HepG2 (cell line): ENCODE measurements around the gene BRCA1. TPM values are rescaled to one million over a fixed set of nuclear protein-coding genes. Genes with fewer than 3 reads are reported as not detected.

Experiments
- HOXA7 ChIP-seq: sonication (generic); formaldehyde crosslinking; IDR thresholded peaks from 2 replicates; pipeline ENCODE4 v1.8.1; 2022; ENCODE audit warnings: mild to moderate bottlenecking, missing genetic modification reagents, moderate library complexity
- PAF1 ChIP-seq: IDR thresholded peaks from 2 replicates; pipeline ENCODE4 v1.6.1; 2016; ENCODE audit warnings: missing genetic modification reagents, missing compliant biosample characterization
- RBFOX2 ChIP-seq: fragments of 200-400 bp; formaldehyde crosslinking; IDR thresholded peaks from 2 replicates; pipeline ENCODE4 v1.6.1; 2017; ENCODE audit warnings: low read depth, mild to moderate bottlenecking, low read length
- TBX2 ChIP-seq: sonication (generic); formaldehyde crosslinking; IDR thresholded peaks from 2 replicates; pipeline ENCODE4 v1.5.0; 2020; ENCODE audit warnings: missing genetic modification reagents, mild to moderate bottlenecking, borderline replicate concordance
- TSC22D2 ChIP-seq: sonication (generic); formaldehyde crosslinking; IDR thresholded peaks from 2 replicates; pipeline ENCODE4 v1.5.1; 2020; ENCODE audit warnings: missing genetic modification reagents, mild to moderate bottlenecking, borderline replicate concordance
- WIZ ChIP-seq: sonication (generic); formaldehyde crosslinking; IDR thresholded peaks from 2 replicates; pipeline ENCODE4 v1.5.1; 2020; ENCODE audit warnings: mild to moderate bottlenecking, missing genetic modification reagents
- ZBTB7B ChIP-seq: sonication (generic); formaldehyde crosslinking; IDR thresholded peaks from 2 replicates; pipeline ENCODE4 v1.4.0; 2020; ENCODE audit warnings: missing genetic modification reagents
- ZFY ChIP-seq: sonication (generic); formaldehyde crosslinking; IDR thresholded peaks from 2 replicates; pipeline ENCODE4 v1.4.0; 2020; ENCODE audit warnings: missing genetic modification reagents
- ZNF136 ChIP-seq: sonication (generic); formaldehyde crosslinking; IDR thresholded peaks from 2 replicates; pipeline ENCODE4 v1.8.1; 2022; ENCODE audit warnings: low read depth, mild to moderate bottlenecking, moderate library complexity, missing genetic modification reagents
- ZNF3 ChIP-seq: IDR thresholded peaks from 2 replicates; pipeline ENCODE4 v1.7.0; 2017; ENCODE audit warnings: inconsistent platforms
- ZNF367 ChIP-seq: sonication (generic); formaldehyde crosslinking; IDR thresholded peaks from 2 replicates; pipeline ENCODE4 v1.4.0; 2020; ENCODE audit warnings: missing genetic modification reagents, borderline replicate concordance
- ZNF432 ChIP-seq: sonication (generic); formaldehyde crosslinking; IDR thresholded peaks from 2 replicates; pipeline ENCODE4 v1.5.0; 2020; ENCODE audit warnings: missing genetic modification reagents, mild to moderate bottlenecking, borderline replicate concordance
- ZNF749 ChIP-seq: sonication (generic); formaldehyde crosslinking; IDR thresholded peaks from 2 replicates; pipeline ENCODE4 v1.8.0; 2022; ENCODE audit warnings: mild to moderate bottlenecking, missing genetic modification reagents, moderate library complexity, borderline replicate concordance
- ZNF75D ChIP-seq: sonication (generic); formaldehyde crosslinking; IDR thresholded peaks from 2 replicates; pipeline ENCODE4 v1.8.1; 2023; ENCODE audit warnings: missing genetic modification reagents, mild to moderate bottlenecking, borderline replicate concordance
- ZNF766 ChIP-seq: sonication (generic); formaldehyde crosslinking; IDR thresholded peaks from 2 replicates; pipeline ENCODE4 v1.5.0; 2020; ENCODE audit warnings: missing genetic modification reagents, borderline replicate concordance
- ZNF816 ChIP-seq: sonication (generic); formaldehyde crosslinking; IDR thresholded peaks from 2 replicates; pipeline ENCODE4 v1.8.0; 2022; ENCODE audit warnings: missing genetic modification reagents, mild to moderate bottlenecking, borderline replicate concordance
- polyA plus RNA-seq, 8 experiments: library from polyadenylated mRNA; depleted of rRNA in 3 of 8; stranded (reverse) in 7 of 8; unstranded in 1 of 8; fragments of >200 nt; fragmentation: Illumina TruSeq in 4 of 8; extraction: Trizol in 4 of 8; gene quantifications; 2 replicates each; pipeline versions ENCODE4 v1.2.1 to v1.2.3, GENCODE V29; 2011 to 2016; ENCODE audit warnings: low read depth in 4 of 8, missing spikeins in 1 of 8, mixed read lengths in 1 of 8; ENCODE audit not compliant: insufficient read depth in 1 of 8
- total RNA-seq, 5 experiments: library from RNA; depleted of rRNA; stranded (reverse); fragments of >200 nt; fragmentation: Illumina TruSeq; extraction: Trizol; gene quantifications; 2 replicates each; pipeline ENCODE4 v1.2.3, GENCODE V29; 2016; ENCODE audit warnings: low read depth in 1 of 5
- TF ChIP-seq, protein P1 (sequence below): sonication (generic); formaldehyde crosslinking; IDR thresholded peaks from 2 replicates; pipeline ENCODE4 v1.5.1; 2020; ENCODE audit warnings: missing genetic modification reagents, mild to moderate bottlenecking, borderline replicate concordance
- TF ChIP-seq, protein P2 (sequence below): sonication (generic); formaldehyde crosslinking; IDR thresholded peaks from 2 replicates; pipeline ENCODE4 v1.4.0; 2020; ENCODE audit warnings: missing genetic modification reagents; ENCODE audit errors: not compliant biosample characterization
- TF ChIP-seq, protein P3 (sequence below): sonication (generic); formaldehyde crosslinking; IDR thresholded peaks from 2 replicates; pipeline ENCODE4 v1.8.1; 2023; ENCODE audit warnings: mild to moderate bottlenecking, moderate library complexity, missing genetic modification reagents
- TF ChIP-seq, protein P4 (sequence below): sonication (generic); formaldehyde crosslinking; IDR thresholded peaks from 2 replicates; pipeline ENCODE4 v1.8.0; 2023; ENCODE audit warnings: mild to moderate bottlenecking, missing genetic modification reagents

Gene BRCA1
- total and polyA plus RNA-seq, 2 of the 13 experiments (the other 11 are each of a cell fraction or from before 2014, with no cell fraction given), result 13.3 to 37.5 TPM

DNA sequence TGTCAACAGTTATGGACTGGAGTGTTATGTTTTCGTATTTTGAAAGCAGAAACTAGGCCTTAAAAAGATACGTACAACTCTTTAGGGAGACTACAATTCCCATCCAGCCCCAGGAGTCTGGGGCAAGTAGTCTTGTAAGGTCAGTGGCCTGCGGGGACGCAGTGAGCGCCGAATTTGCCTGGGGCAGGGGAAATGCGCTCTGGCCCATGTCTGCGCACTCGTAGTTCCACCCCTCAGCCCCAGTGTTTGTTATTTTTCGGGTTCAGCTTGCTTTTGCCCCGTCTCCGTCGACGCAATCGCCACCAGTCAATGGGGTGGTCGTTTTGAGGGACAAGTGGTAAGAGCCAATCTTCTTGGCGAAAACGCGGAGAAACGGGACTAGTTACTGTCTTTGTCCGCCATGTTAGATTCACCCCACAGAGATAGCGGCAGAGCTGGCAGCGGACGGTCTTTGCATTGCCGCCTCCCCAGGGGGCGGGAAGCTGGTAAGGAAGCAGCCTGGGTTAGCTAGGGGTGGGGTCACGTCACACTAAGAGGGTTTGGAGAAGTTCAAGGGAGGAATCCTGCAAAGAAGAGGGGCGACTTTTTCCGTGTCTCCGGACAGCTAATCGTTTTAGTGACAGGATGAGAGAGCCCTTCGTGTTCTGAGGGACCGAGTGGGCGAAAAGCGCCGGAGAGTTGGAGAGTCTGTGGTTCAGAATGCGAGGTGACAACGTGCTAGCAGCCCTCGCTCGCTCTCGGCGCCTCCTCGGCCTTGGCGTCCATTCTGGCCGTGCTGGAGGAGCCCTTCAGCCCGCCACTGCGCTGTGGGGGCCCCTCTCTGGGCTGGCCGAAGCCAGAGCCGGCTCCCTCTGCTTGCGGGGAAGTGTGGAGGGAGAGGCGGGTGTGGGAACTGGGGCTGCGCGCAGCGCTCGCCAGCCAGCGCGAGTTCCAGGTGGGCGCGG, 1.1 kb upstream of the BRCA1 start (continued):
- TF ChIP-seq ZNF432 (CRISPR knock-in tag), result 0 out of 2 replicates have a peak, but pooled peaks have one; percentile 28
- TF ChIP-seq ZFY (CRISPR knock-in tag), result 0 out of 2 replicates have a peak, but pooled peaks have one; percentile 2
- TF ChIP-seq, protein P1, sequence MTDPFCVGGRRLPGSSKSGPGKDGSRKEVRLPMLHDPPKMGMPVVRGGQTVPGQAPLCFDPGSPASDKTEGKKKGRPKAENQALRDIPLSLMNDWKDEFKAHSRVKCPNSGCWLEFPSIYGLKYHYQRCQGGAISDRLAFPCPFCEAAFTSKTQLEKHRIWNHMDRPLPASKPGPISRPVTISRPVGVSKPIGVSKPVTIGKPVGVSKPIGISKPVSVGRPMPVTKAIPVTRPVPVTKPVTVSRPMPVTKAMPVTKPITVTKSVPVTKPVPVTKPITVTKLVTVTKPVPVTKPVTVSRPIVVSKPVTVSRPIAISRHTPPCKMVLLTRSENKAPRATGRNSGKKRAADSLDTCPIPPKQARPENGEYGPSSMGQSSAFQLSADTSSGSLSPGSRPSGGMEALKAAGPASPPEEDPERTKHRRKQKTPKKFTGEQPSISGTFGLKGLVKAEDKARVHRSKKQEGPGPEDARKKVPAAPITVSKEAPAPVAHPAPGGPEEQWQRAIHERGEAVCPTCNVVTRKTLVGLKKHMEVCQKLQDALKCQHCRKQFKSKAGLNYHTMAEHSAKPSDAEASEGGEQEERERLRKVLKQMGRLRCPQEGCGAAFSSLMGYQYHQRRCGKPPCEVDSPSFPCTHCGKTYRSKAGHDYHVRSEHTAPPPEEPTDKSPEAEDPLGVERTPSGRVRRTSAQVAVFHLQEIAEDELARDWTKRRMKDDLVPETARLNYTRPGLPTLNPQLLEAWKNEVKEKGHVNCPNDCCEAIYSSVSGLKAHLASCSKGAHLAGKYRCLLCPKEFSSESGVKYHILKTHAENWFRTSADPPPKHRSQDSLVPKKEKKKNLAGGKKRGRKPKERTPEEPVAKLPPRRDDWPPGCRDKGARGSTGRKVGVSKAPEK, result 0 out of 2 replicates have a peak, but pooled peaks have one; percentile 15
- 0 out of 2 replicates have a peak, but pooled peaks have one; percentile 16 for TF ChIP-seq HOXA7 (CRISPR knock-in tag)
- TF ChIP-seq TSC22D2 (CRISPR knock-in tag), result no peak
- TF ChIP-seq, protein P2, sequence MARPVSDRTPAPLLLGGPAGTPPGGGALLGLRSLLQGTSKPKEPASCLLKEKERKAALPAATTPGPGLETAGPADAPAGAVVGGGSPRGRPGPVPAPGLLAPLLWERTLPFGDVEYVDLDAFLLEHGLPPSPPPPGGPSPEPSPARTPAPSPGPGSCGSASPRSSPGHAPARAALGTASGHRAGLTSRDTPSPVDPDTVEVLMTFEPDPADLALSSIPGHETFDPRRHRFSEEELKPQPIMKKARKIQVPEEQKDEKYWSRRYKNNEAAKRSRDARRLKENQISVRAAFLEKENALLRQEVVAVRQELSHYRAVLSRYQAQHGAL (CRISPR knock-in tag), result peak; percentile 8
- no peak for TF ChIP-seq ZBTB7B (CRISPR knock-in tag)
- TF ChIP-seq WIZ, result no peak
- TF ChIP-seq RBFOX2, result peak; percentile 77
- TF ChIP-seq, protein P3, sequence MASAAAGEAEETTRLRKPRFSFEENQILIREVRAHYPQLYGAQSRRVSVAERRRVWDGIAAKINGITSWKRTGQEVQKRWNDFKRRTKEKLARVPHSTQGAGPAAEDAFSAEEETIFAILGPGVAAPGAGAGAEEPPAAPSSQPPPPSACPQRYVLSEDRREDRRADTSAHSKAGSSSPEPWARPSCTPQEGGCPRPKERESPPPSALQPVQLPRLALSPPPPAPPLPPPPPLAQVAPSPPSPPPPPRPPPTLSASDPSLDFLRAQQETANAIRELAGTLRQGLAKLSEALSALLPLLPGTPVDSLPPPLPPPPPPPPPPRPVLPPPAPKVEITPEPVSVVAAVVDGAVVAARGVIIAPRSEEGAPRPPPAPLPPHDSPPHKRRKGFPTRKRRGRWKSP (CRISPR knock-in tag), result peak; percentile 67
- TF ChIP-seq ZNF816, result no peak
- peak; percentile 54; the same call in 1 of the 2 replicates for TF ChIP-seq ZNF766
- no peak for TF ChIP-seq ZNF3 (CRISPR knock-in tag)
- no peak for TF ChIP-seq ZNF749 (CRISPR knock-in tag)
- TF ChIP-seq, protein P4, sequence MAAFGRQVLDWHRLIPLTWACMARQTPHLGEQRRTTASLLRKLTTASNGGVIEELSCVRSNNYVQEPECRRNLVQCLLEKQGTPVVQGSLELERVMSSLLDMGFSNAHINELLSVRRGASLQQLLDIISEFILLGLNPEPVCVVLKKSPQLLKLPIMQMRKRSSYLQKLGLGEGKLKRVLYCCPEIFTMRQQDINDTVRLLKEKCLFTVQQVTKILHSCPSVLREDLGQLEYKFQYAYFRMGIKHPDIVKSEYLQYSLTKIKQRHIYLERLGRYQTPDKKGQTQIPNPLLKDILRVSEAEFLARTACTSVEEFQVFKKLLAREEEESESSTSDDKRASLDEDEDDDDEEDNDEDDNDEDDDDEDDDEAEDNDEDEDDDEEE (CRISPR knock-in tag), result peak; percentile 62
- TF ChIP-seq TBX2 (CRISPR knock-in tag), result 0 out of 2 replicates have a peak, but pooled peaks have one; percentile 15
- no peak for TF ChIP-seq ZNF136 (CRISPR knock-in tag)
- 0 out of 2 replicates have a peak, but pooled peaks have one; percentile 39 for TF ChIP-seq ZNF367 (CRISPR knock-in tag)
- TF ChIP-seq PAF1, result 0 out of 2 replicates have a peak, but pooled peaks have one; percentile 49
- 0 out of 2 replicates have a peak, but pooled peaks have one; percentile 66 for TF ChIP-seq ZNF75D (CRISPR knock-in tag)
